ENCODE data around the gene NUP50. TPM values are rescaled to one million over a fixed set of nuclear protein-coding genes. Genes with fewer than 3 reads are reported as not detected.

Gene NUP50
- total RNA-seq: 27.3 and 55.6 TPM in 2 replicates

GRCh38 chr22:45163451-45164269 lies at the start of gene NUP50:
NUP50 (plus strand) TSS chr22:45163925; CDS start chr22:45168178, 4,253 bp downstream.

Other genes starting within 250 kb of the NUP50 start
- gene PHF21B, start 153.9 kb upstream of the NUP50 start, total RNA-seq: not detected in 2 replicates
- gene KIAA0930, start 77.0 kb downstream of the NUP50 start, total RNA-seq: 23.4 and 27.9 TPM in 2 replicates
- gene UPK3A, start 121.0 kb downstream of the NUP50 start, total RNA-seq: not detected in 2 replicates
- 11.7 and 30.2 TPM in 2 replicates for gene FAM118A, start 146.0 kb downstream of the NUP50 start, total RNA-seq
- gene SMC1B, start 249.7 kb downstream of the NUP50 start, total RNA-seq: under 0.01 TPM in 1 of 2 replicates, not detected in the other
- 0.28 and 3.1 TPM in 2 replicates for gene RIBC2, start 249.8 kb downstream of the NUP50 start, total RNA-seq

Data from regular cardiac myocyte (primary cell).